Omental fat pad (tissue), 4 donors: ENCODE measurements around the gene LRRC49. TPM values are rescaled to one million over a fixed set of nuclear protein-coding genes. Genes with fewer than 3 reads are reported as not detected.
"Not testable (repeated sequence)": the region's sequence is repeated elsewhere in the genome, so short reads cannot be mapped to it uniquely, and the experiment has no call there.

Source experiments
- ATAC-seq: fragments of 150-250 bp; one replicate; pipeline ENCODE4 v1.9.1; 2016; ENCODE audit warnings: mild to moderate bottlenecking, moderate library complexity; ENCODE audit not compliant: low FRiP score
- DNase-seq: peaks from one replicate; pipeline ENCODE4 v3.0.0-alpha.2; 2019; ENCODE audit warnings: low spot score
- CTCF ChIP-seq, 3 donors: fragments of 450-650 bp; IDR thresholded peaks; one replicate each; pipeline ENCODE4 v1.5.1; 2016 to 2017; ENCODE audit warnings: antibody characterized with exemption in 3 of 3, mild to moderate bottlenecking in 3 of 3, moderate library complexity in 2 of 3
- total RNA-seq, 4 donors: library from RNA; depleted of rRNA; stranded (reverse); fragments of >200 nt; gene quantifications; one replicate each; pipeline ENCODE4 v1.1.0, GENCODE V29; 2016

Gene LRRC49
- total RNA-seq, 4 donors from 2014 or later, result 2.5 to 7.1 (median 5.0) TPM

GRCh38 chr15:70870051-70870450, 22.6 kb upstream of the LRRC49 start:
- ATAC-seq (no peak), DNase-seq (no peak)
- TF ChIP-seq CTCF (IDR thresholded peaks at IDR 0.05), result no peak

GRCh38 chr15:70871490-70871889, 21.1 kb upstream of the LRRC49 start:
- not testable (repeated sequence) for ATAC-seq, DNase-seq

GRCh38 chr15:70873232-70874054, 19.2 kb upstream of the LRRC49 start:
- no peak for TF ChIP-seq CTCF (IDR thresholded peaks at IDR 0.05)
- DNase-seq, result no peak
- ATAC-seq, result no peak

GRCh38 chr15:70875001-70875782, 17.4 kb upstream of the LRRC49 start:
- TF ChIP-seq CTCF (IDR thresholded peaks at IDR 0.05), result no peak
- DNase-seq (no peak), ATAC-seq (no peak)

GRCh38 chr15:70876011-70876410, 16.6 kb upstream of the LRRC49 start:
- no peak for TF ChIP-seq CTCF (IDR thresholded peaks at IDR 0.05)
- no peak for DNase-seq
- no peak for ATAC-seq

- no peak for TF ChIP-seq CTCF (IDR thresholded peaks at IDR 0.05)
- ATAC-seq (no peak), DNase-seq (no peak)
Observed at GRCh38 chr15:70876683-70877082, 15.9 kb upstream of the LRRC49 start.

GRCh38 chr15:70879401-70879800, 13.2 kb upstream of the LRRC49 start:
- ATAC-seq (no peak), DNase-seq (no peak)
- TF ChIP-seq CTCF (IDR thresholded peaks at IDR 0.05), result no peak
